GM15510 (cell line): ENCODE data around the gene LRRC36.

Source experiments
- POLR2A ChIP-seq: IDR thresholded peaks from 3 replicates; pipeline ENCODE4 v1.6.1; 2011; ENCODE audit warnings: borderline replicate concordance; ENCODE audit not compliant: insufficient read length; ENCODE audit errors: extremely low read depth

LRRC36 gene

GRCh38 chr16:67389911-67390815, 63.5 kb downstream of the LRRC36 start:
- TF ChIP-seq POLR2A = no peak

- no peak for TF ChIP-seq POLR2A
Observed at GRCh38 chr16:67390816-67391423, 64.3 kb downstream of the LRRC36 start.

- TF ChIP-seq POLR2A = no peak
Observed at GRCh38 chr16:67391424-67392300, 65.0 kb downstream of the LRRC36 start.

GRCh38 chr16:67392301-67393059, 65.9 kb downstream of the LRRC36 start:
- TF ChIP-seq POLR2A = no peak

- TF ChIP-seq POLR2A = no peak
Observed at GRCh38 chr16:67393111-67393787, 66.6 kb downstream of the LRRC36 start, which contains the start of gene TPPP3. TPPP3 (minus strand) TSS chr16:67393498; CDS start chr16:67391111, 2,387 bp downstream.

GRCh38 chr16:67393788-67394154, 67.2 kb downstream of the LRRC36 start:
- TF ChIP-seq POLR2A = no peak

- no peak for TF ChIP-seq POLR2A
Observed at GRCh38 chr16:67394155-67395104, 67.8 kb downstream of the LRRC36 start.

GRCh38 chr16:67395105-67395457, 68.5 kb downstream of the LRRC36 start:
- no peak for TF ChIP-seq POLR2A

- TF ChIP-seq POLR2A = no peak
Observed at GRCh38 chr16:67395458-67396158, 69.0 kb downstream of the LRRC36 start.

GRCh38 chr16:67396159-67397035, 69.8 kb downstream of the LRRC36 start:
- no peak for TF ChIP-seq POLR2A
